DOHH2 (cell line): ENCODE data around the gene TSPAN12.

Experiments used
- CTCF ChIP-seq: fragments of 200-600 bp; sonication (generic); IDR thresholded peaks from one replicate; pipeline ENCODE4 v1.5.1; 2014; ENCODE audit warnings: antibody characterized with exemption, mild to moderate bottlenecking, low read depth, low read length; ENCODE audit not compliant: poor library complexity, severe bottlenecking
- EZH2phosphoT487 ChIP-seq: fragments of 200-600 bp; sonication (generic); IDR thresholded peaks from 2 replicates; pipeline ENCODE4 v1.6.1; 2017; ENCODE audit warnings: borderline replicate concordance, mild to moderate bottlenecking, antibody characterized with exemption, low read length, moderate library complexity, mixed read lengths

GRCh38 chr7:120785095-120785494, 72.8 kb downstream of the TSPAN12 start:
- TF ChIP-seq CTCF (no peak), EZH2phosphoT487 (no peak)
